GM23248 (cell line): ENCODE results near the gene DAO. TPM values are rescaled to one million over a fixed set of nuclear protein-coding genes. Genes with fewer than 3 reads are reported as not detected.

ENCODE experiments used
- DNase-seq: peaks from one replicate; pipeline ENCODE4 v3.0.0-alpha.2; 2015
- H2AFZ ChIP-seq: fragments of 200-600 bp; sonication (generic); 2 replicates; pipeline ENCODE4 v1.6.1; 2016; ENCODE audit warnings: antibody characterized with exemption
- H3F3A ChIP-seq: fragments of 200-600 bp; sonication (generic); 2 replicates; pipeline ENCODE4 v1.6.1; 2016; ENCODE audit warnings: mild to moderate bottlenecking, antibody characterized with exemption, mixed run types; ENCODE audit not compliant: insufficient read depth
- H3K27ac ChIP-seq: fragments of 200-600 bp; sonication (generic); 2 replicates; pipeline ENCODE4 v1.5.1; 2016; ENCODE audit warnings: mild to moderate bottlenecking
- H3K27me3 ChIP-seq: fragments of 200-600 bp; sonication (generic); replicated peaks from 2 replicates; pipeline ENCODE4 v1.6.1; 2016; ENCODE audit warnings: mild to moderate bottlenecking; ENCODE audit not compliant: insufficient read depth
- H3K36me3 ChIP-seq: fragments of 200-600 bp; sonication (generic); 2 replicates; pipeline ENCODE4 v1.6.1; 2016; ENCODE audit warnings: low read depth, mild to moderate bottlenecking
- H3K4me1 ChIP-seq: fragments of 200-600 bp; sonication (generic); 2 replicates; pipeline ENCODE4 v1.6.1; 2016; ENCODE audit warnings: mild to moderate bottlenecking; ENCODE audit not compliant: insufficient read depth
- H3K4me2 ChIP-seq: fragments of 200-600 bp; sonication (generic); one replicate; pipeline ENCODE4 v1.6.1; 2016; ENCODE audit warnings: mild to moderate bottlenecking; ENCODE audit not compliant: unreplicated experiment
- H3K4me3 ChIP-seq: fragments of 200-600 bp; sonication (generic); 2 replicates; pipeline ENCODE4 v1.5.1; 2016; ENCODE audit warnings: mild to moderate bottlenecking
- H3K79me2 ChIP-seq: fragments of 200-600 bp; sonication (generic); 2 replicates; pipeline ENCODE4 v1.6.1; 2016; ENCODE audit warnings: mild to moderate bottlenecking; ENCODE audit not compliant: insufficient read depth
- H3K9ac ChIP-seq: fragments of 200-600 bp; sonication (generic); 2 replicates; pipeline ENCODE4 v1.6.1; 2016; ENCODE audit warnings: mild to moderate bottlenecking
- H3K9me2 ChIP-seq: fragments of 200-600 bp; sonication (generic); 2 replicates; pipeline ENCODE4 v1.6.1; 2016; ENCODE audit warnings: mixed run types, mild to moderate bottlenecking, moderate library complexity; ENCODE audit not compliant: insufficient read depth
- H3K9me3 ChIP-seq: fragments of 200-600 bp; sonication (generic); one replicate; pipeline ENCODE4 v1.6.1; 2017; ENCODE audit warnings: low read depth
- H4K20me1 ChIP-seq: fragments of 200-600 bp; sonication (generic); 2 replicates; pipeline ENCODE4 v1.6.0; 2016; ENCODE audit not compliant: insufficient read depth
- EZH2 ChIP-seq: fragments of 200-600 bp; sonication (generic); IDR thresholded peaks from 2 replicates; pipeline ENCODE4 v1.6.1; 2018; ENCODE audit warnings: antibody characterized with exemption, mild to moderate bottlenecking; ENCODE audit not compliant: insufficient read depth, poor library complexity, severe bottlenecking
- EZH2phosphoT487 ChIP-seq: fragments of 200-600 bp; sonication (generic); IDR thresholded peaks from 2 replicates; pipeline ENCODE4 v1.6.1; 2018; ENCODE audit warnings: antibody characterized with exemption, moderate library complexity, mild to moderate bottlenecking, low read depth; ENCODE audit not compliant: insufficient read depth
- WGBS, 2 experiments: methylation state at CpG; one replicate each; pipeline ENCODE4 v1.1.6; 2015 to 2017; ENCODE audit warnings: low lambda C conversion rate in 2 of 2, low coverage in 1 of 2; ENCODE audit errors: missing lambda C conversion rate in 2 of 2; 5-methylcytosine and 5-hydroxymethylcytosine counted together
- in situ Hi-C: fragments of 300-500 bp; cut with MboI; formaldehyde crosslinking; loops from 2 replicates; pipeline ENCODE4 v1.15.0; 2020
- polyA plus RNA-seq: library from polyadenylated mRNA; unstranded; fragments of >200 nt; fragmentation: Nextera tagmentation; extraction: Ambion mirVana; gene quantifications from 2 replicates; pipeline ENCODE4 v1.2.1, GENCODE V29; 2016
- total RNA-seq: library from RNA; depleted of rRNA; stranded (reverse); fragments of >200 nt; shearing (Covaris generic); gene quantifications from 2 replicates; pipeline ENCODE4 v1.2.3, GENCODE V29; 2014

Gene DAO
- total and polyA plus RNA-seq, 2 experiments from 2014 or later, result not detected

DNA sequence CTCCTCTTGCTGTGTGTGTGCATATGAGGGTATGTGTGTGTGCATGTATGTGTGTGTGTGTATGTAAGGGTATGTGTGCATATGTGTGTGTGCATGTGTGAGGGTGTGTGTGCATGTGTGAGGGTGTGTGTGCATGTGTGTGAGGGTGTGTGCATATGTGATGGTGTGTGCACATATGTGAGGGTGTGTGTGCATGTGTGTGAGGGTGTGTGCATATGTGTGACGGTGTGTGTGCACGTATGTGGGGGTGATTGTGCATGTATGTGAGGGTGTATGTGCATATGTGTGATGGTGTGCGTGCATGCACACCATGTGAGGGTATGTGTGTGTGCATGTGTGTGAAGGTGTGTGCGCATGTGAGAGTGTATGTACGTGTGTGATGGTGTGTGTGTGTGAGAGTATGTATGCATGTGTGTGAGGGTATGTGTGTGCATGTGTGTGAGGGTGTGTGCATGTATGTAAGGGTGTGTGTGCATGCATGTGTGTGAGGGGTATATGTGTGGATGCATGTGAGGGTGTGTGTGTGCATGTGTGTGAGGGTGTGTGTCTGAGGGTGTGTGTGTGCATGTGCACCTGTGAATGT, 15.4 kb downstream of the DAO start:
- Histone ChIP-seq H2AFZ (no peak overlapping the region), H3K27me3 (no peaks in the 10 kb centered on the region), H3K9ac (no peak overlapping the region), H3K27ac (no peak overlapping the region), H3K4me3 (no peak overlapping the region), H3K36me3 (no peaks in the 10 kb centered on the region), H3K9me2 (no peaks in the 10 kb centered on the region), H3K4me2 (no peak overlapping the region), H3K79me2 (no peaks in the 10 kb centered on the region), H3K9me3 (no peaks in the 10 kb centered on the region), H3K4me1 (no peaks in the 10 kb centered on the region), H3F3A (no peaks in the 10 kb centered on the region), H4K20me1 (no peaks in the 10 kb centered on the region)
- 56 to 67% methylated on average over 5 of the region's 5 CpGs for WGBS, 2 experiments
- DNase-seq, result no peak
- in situ Hi-C loops, result no loop called here
- TF ChIP-seq EZH2phosphoT487, result no peak

GRCh38 chr12:108896336-108896735, 16.4 kb downstream of the DAO start:
- no peaks in the 10 kb centered on the region for H3K9me3 ChIP-seq
- 52 to 61% methylated on average over 8 of the region's 8 CpGs for WGBS, 2 experiments
- in situ Hi-C loops, result no loop called here

GRCh38 chr12:108896817-108897216, 16.9 kb downstream of the DAO start:
- H3K36me3 ChIP-seq, result no peaks in the 10 kb centered on the region
- H3K4me3 ChIP-seq, result no peak overlapping the region
- no peaks in the 10 kb centered on the region for H3K9me3 ChIP-seq
- in situ Hi-C loops, result no loop called here
- no peak overlapping the region for H3K27ac ChIP-seq
- H3K9me2 ChIP-seq, result no peaks in the 10 kb centered on the region
- no peak overlapping the region for H3K9ac ChIP-seq
- H4K20me1 ChIP-seq, result no peaks in the 10 kb centered on the region
- H3K79me2 ChIP-seq, result no peaks in the 10 kb centered on the region
- no peaks in the 10 kb centered on the region for H3K27me3 ChIP-seq
- no peak overlapping the region for H2AFZ ChIP-seq
- no peaks in the 10 kb centered on the region for H3K4me1 ChIP-seq
- TF ChIP-seq EZH2phosphoT487, result no peak
- no peak for TF ChIP-seq EZH2
- DNase-seq, result no peak
- H3K4me2 ChIP-seq, result no peak overlapping the region
- 51 to 64% methylated on average over 4 of the region's 4 CpGs for WGBS, 2 experiments
- no peaks in the 10 kb centered on the region for H3F3A ChIP-seq

More at GRCh38 chr12:108896336-108896735, 16.4 kb downstream of the DAO start:
- H3K36me3 ChIP-seq, result no peaks in the 10 kb centered on the region
- no peaks in the 10 kb centered on the region for H3K27me3 ChIP-seq
- no peaks in the 10 kb centered on the region for H3F3A ChIP-seq
- TF ChIP-seq EZH2phosphoT487 (no peak), EZH2 (no peak)
- H3K4me1 ChIP-seq, result no peaks in the 10 kb centered on the region
- H3K4me3 ChIP-seq, result no peak overlapping the region
- H3K4me2 ChIP-seq, result no peak overlapping the region
- no peaks in the 10 kb centered on the region for H3K79me2 ChIP-seq
- no peak for DNase-seq
- no peaks in the 10 kb centered on the region for H4K20me1 ChIP-seq
- H3K9me2 ChIP-seq, result no peaks in the 10 kb centered on the region
- no peak overlapping the region for H2AFZ ChIP-seq
- no peak overlapping the region for H3K9ac ChIP-seq
- no peak overlapping the region for H3K27ac ChIP-seq

- no peaks in the 10 kb centered on the region for H3K36me3 ChIP-seq
- H3K79me2 ChIP-seq, result no peaks in the 10 kb centered on the region
- H3K4me2 ChIP-seq, result no peak overlapping the region
- H3K9ac ChIP-seq, result no peak overlapping the region
- no peak for DNase-seq
- in situ Hi-C loops, result no loop called here
- H3K4me1 ChIP-seq, result no peaks in the 10 kb centered on the region
- H3K27me3 ChIP-seq, result no peaks in the 10 kb centered on the region
- 56 to 70% methylated on average over 5 of the region's 5 CpGs for WGBS, 2 experiments
- TF ChIP-seq EZH2, result no peak
- TF ChIP-seq EZH2phosphoT487, result no peak
- H3F3A ChIP-seq, result no peaks in the 10 kb centered on the region
- H4K20me1 ChIP-seq, result no peaks in the 10 kb centered on the region
- no peak overlapping the region for H3K27ac ChIP-seq
- H3K9me3 ChIP-seq, result no peaks in the 10 kb centered on the region
- H2AFZ ChIP-seq, result no peak overlapping the region
- H3K9me2 ChIP-seq, result no peaks in the 10 kb centered on the region
- no peak overlapping the region for H3K4me3 ChIP-seq
Measured at GRCh38 chr12:108899145-108899544, 19.3 kb downstream of the DAO start.

DNA sequence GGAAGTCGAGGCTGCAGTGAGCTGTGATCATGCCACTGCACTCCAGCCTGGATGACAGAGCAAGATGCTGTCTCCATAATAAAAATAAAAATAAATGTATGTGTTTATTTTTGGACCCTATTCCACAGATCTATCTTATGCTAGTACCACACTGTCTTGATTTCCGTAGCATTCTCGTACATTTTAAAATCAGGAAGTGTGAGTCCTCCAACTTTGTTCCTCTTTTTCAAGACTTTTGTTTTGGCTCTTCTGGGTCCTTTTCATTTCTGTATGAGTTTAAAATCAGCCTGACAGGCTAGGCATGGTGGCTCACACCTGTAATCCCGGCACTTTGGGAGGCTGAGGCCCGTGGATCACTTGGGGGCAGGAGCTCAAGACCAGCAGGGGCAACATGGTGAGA, 25.8 kb downstream of the DAO start:
- no peak for TF ChIP-seq EZH2phosphoT487
- no peak for TF ChIP-seq EZH2
- H3K4me2 ChIP-seq, result no peak overlapping the region
- H3K9me2 ChIP-seq, result no peaks in the 10 kb centered on the region
- no peaks in the 10 kb centered on the region for H3K79me2 ChIP-seq
- H4K20me1 ChIP-seq, result no peaks in the 10 kb centered on the region
- H3K9me3 ChIP-seq, result no peaks in the 10 kb centered on the region
- H3K4me3 ChIP-seq, result no peak overlapping the region
- H2AFZ ChIP-seq, result no peak overlapping the region
- DNase-seq, result no peak
- H3K36me3 ChIP-seq, result no peaks in the 10 kb centered on the region
- in situ Hi-C loops, result no loop called here
- 48 to 53% methylated on average over 5 of the region's 5 CpGs for WGBS, 2 experiments
- H3K4me1 ChIP-seq, result no peaks in the 10 kb centered on the region
- H3K27me3 ChIP-seq, result no peaks in the 10 kb centered on the region
- no peaks in the 10 kb centered on the region for H3F3A ChIP-seq
- H3K27ac ChIP-seq, result no peak overlapping the region
- H3K9ac ChIP-seq, result no peak overlapping the region
